BJ (cell line): ENCODE results near the gene PHLDB1. TPM values are rescaled to one million over a fixed set of nuclear protein-coding genes. Genes with fewer than 3 reads are reported as not detected.

Experiments
- CTCF ChIA-PET: fragments of 350-600 bp; formaldehyde crosslinking; extraction: SDS; loops from one replicate; lab custom pipeline; 2021; ENCODE audit warnings: antibody characterized with exemption, inconsistent platforms; lab: Yijun Ruan, JAX
- POLR2A ChIA-PET: fragments of 300-600 bp; sonication (Branson Sonifier 250); formaldehyde crosslinking; extraction: SDS; loops from one replicate; lab custom pipeline; 2021; ENCODE audit warnings: antibody characterized with exemption; lab: Charles Lee
- DNase-seq: peaks from one replicate; pipeline ENCODE4 v3.0.0-alpha.2; 2011; ENCODE audit warnings: low read depth
- H3K27me3 ChIP-seq: 2 replicates; pipeline ENCODE4 v1.6.0; 2011; ENCODE audit warnings: low read length; ENCODE audit not compliant: control insufficient read depth, insufficient read depth
- H3K36me3 ChIP-seq: 2 replicates; pipeline ENCODE4 v1.5.1; 2011; ENCODE audit warnings: low read length; ENCODE audit not compliant: control insufficient read depth, insufficient read depth
- H3K4me3 ChIP-seq: 2 replicates; pipeline ENCODE4 v1.5.1; 2011; ENCODE audit warnings: low read depth, mild to moderate bottlenecking, control low read depth, low read length
- polyA plus RNA-seq: library from polyadenylated mRNA; depleted of rRNA; stranded (reverse); fragments of >200 nt; gene quantifications from 2 replicates; pipeline ENCODE4 v1.2.3, GENCODE V29; 2011
- TF ChIP-seq, protein P1 (sequence below): IDR thresholded peaks from 2 replicates; pipeline ENCODE4 v1.5.1; 2011; ENCODE audit warnings: low read depth, mild to moderate bottlenecking, control low read depth, inconsistent platforms, low read length, moderate library complexity; ENCODE audit not compliant: insufficient read depth

PHLDB1 gene
- polyA plus RNA-seq, 1 experiment: 74.7 TPM

DNA sequence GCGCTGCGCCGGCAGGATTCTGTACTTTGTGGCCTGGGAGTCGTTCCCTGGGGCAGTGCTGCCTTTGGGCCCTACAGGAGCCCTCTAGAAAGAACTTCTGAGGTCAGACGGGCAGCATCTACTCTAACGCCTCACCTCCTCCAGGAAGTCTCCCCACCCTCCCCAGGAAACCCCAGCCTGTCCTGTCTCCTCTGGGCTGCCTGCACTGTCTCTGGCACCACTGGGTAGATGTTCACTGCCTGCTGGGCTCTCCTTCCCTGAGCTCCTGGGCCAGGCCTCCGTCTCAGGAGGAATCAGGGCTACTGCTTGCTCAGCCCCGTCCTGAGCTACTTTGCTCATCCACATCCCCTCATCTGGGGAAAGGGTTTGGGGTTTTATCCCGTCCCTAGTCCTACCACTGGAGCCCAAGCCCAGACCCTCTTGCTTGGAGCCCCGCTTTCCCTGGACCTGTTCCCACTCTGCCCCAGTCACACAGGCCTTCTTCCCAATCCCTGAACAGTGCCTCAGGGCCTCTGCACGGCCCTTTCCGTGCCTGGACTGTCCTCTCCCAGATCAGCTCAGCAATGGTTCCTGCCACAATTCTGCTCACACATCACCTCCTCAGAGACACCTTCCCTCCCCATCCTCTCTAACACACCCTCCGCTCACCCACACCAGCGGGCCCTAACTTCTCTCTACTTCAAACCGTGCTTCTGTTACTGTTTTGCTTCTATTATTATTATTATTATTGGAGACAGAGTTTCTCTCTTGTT, 83.3 kb downstream of the PHLDB1 start:
- H3K36me3 ChIP-seq: no peaks in the 10 kb centered on the region
- POLR2A ChIA-PET: no interaction called here
- no peak overlapping the region for H3K4me3 ChIP-seq
- DNase-seq: no peak
- no peaks in the 10 kb centered on the region for H3K27me3 ChIP-seq
- CTCF ChIA-PET: interaction anchor here (0.6 to 10.3 kb wide), 38 partner anchors 9 to 309 kb away, joined by 3 to 136 read pairs (median 7); partner anchors contain the start of genes BCL9L, CENATAC, DDX6 and TREH
- TF ChIP-seq, protein P1, sequence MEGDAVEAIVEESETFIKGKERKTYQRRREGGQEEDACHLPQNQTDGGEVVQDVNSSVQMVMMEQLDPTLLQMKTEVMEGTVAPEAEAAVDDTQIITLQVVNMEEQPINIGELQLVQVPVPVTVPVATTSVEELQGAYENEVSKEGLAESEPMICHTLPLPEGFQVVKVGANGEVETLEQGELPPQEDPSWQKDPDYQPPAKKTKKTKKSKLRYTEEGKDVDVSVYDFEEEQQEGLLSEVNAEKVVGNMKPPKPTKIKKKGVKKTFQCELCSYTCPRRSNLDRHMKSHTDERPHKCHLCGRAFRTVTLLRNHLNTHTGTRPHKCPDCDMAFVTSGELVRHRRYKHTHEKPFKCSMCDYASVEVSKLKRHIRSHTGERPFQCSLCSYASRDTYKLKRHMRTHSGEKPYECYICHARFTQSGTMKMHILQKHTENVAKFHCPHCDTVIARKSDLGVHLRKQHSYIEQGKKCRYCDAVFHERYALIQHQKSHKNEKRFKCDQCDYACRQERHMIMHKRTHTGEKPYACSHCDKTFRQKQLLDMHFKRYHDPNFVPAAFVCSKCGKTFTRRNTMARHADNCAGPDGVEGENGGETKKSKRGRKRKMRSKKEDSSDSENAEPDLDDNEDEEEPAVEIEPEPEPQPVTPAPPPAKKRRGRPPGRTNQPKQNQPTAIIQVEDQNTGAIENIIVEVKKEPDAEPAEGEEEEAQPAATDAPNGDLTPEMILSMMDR: no peak

DNA sequence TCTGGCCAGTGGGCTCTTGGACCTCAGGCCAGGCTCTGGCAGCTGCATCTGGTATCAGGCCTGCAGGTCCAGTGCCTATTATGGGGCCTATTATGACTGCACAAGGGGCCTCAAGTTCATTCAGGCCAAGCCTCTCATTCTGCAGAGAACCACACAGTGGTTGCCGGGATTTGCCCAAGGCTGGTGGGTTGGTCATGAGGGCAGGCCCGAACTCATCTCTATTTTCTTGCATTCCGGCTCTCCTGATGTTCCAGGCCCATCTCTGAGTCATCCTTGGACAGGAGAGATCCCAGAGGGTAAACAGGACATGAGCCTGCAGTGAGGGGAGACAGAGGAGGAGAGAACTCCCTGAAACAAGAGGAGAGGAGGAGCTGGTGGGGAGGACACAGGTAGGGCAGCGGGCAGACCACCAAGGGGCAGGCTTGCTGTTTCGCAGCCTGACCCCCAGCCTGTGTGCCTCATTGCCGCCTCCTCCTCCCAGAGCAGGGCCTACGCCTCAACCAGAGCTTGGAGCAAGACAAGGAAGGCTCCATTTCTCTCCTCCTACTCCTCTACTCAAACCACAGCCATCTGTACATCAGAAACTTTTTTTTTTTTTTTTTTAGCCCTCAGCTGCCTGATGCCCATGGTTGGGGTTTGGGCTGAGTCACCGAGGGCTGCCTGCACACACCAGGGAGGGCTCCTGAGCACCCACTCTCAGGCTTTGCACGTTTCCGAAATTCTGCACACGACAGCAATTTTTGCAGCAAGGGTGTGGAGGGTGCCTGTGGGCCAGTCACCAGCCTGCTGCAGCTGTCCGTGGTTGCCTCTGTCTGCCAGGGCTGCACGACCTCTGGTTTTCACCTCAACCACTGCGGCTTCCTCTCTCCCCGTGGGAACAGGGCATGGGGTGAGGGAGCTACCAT, 84.8 kb downstream of the PHLDB1 start:
- POLR2A ChIA-PET: interaction anchor here (0.6 kb wide), 1 partner anchor 265 kb away, joined by 3 read pairs; no protein-coding TSS in a partner anchor
- DNase-seq: no peak
- CTCF ChIA-PET: interaction anchor here (0.7 to 10.3 kb wide), 6 partner anchors 9 to 264 kb away, joined by 3 to 136 read pairs (median 32); partner anchors contain the start of genes DDX6 and UPK2
- Histone ChIP-seq H3K4me3 (no peak overlapping the region), H3K36me3 (no peaks in the 10 kb centered on the region), H3K27me3 (no peaks in the 10 kb centered on the region)
- TF ChIP-seq, protein P1: no peak

DNA sequence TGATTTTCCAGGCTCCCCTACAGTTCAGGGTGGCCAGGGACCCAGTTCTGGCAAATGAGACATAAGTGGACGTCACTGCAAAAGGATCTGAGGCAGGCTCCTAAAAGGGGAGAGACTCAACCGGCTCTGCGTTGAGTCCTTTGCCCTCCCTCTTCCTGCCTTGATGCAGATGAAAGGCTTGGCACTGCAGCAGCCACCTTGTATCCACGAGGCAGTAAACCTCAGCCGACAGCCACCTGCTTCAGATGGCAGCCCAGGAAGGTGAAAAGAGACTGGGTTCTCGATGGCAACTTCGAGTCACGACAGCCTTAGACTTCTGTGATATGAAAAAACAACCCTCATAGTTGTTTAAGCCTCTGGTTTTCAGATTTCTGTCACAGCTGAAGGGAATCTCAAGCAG, 86.8 kb downstream of the PHLDB1 start:
- ChIA-PET CTCF (interaction anchor here (1.1 to 10.3 kb wide), 3 partner anchors 43 to 262 kb away, joined by 3 to 108 read pairs (median 13); partner anchors contain the start of gene UPK2), POLR2A (no interaction called here)
- H3K4me3 ChIP-seq: no peak overlapping the region
- no peaks in the 10 kb centered on the region for H3K36me3 ChIP-seq
- no peaks in the 10 kb centered on the region for H3K27me3 ChIP-seq
- DNase-seq: no peak
- TF ChIP-seq, protein P1: no peak

DNA sequence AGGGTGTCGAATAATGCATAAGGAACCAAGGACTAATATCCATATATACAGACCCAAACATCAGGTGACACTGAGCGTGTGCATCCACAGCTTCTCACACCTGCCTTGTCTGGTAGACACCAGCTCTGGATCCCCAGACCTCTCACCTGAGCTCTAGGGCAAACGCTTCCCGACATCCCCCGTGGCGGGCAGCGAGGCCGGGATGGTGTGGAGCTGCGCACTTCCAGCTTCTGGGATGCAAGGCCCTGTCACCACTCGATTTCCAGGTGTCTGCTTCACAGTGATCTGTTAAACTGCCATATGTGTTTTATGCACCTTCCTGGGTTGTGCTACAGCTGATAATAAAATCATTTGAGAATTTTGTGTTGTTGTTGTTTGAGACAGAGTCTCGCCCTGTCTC, 87.4 kb downstream of the PHLDB1 start:
- ChIA-PET POLR2A (no interaction called here), CTCF (interaction anchor here (0.7 to 10.3 kb wide), 5 partner anchors 36 to 262 kb away, joined by 3 to 108 read pairs (median 3); partner anchors contain the start of gene UPK2)
- Histone ChIP-seq H3K36me3 (no peaks in the 10 kb centered on the region), H3K27me3 (no peaks in the 10 kb centered on the region), H3K4me3 (no peak overlapping the region)
- no peak for DNase-seq
- TF ChIP-seq, protein P1: no peak
